Trophoblast cell (in vitro differentiated cells and primary cell): ENCODE measurements around the gene CINP.
"Not testable (repeated sequence)": the region's sequence is repeated elsewhere in the genome, so short reads cannot be mapped to it uniquely, and the experiment has no call there.

Experiments used
- DNase-seq, 2 donors: peaks; one replicate each; pipeline ENCODE4 v3.0.0-alpha.2; 2016
- H2AFZ ChIP-seq: 2 replicates; pipeline ENCODE4 v1.6.1; 2013; ENCODE audit warnings: low read length, moderate library complexity, mild to moderate bottlenecking; ENCODE audit not compliant: insufficient read depth, poor library complexity
- H2AK5ac ChIP-seq: 2 replicates; pipeline ENCODE4 v1.6.1; 2013; ENCODE audit warnings: mild to moderate bottlenecking, low read length
- H2BK120ac ChIP-seq: 2 replicates; pipeline ENCODE4 v1.6.1; 2013; ENCODE audit warnings: low read length, mild to moderate bottlenecking, moderate library complexity; ENCODE audit not compliant: insufficient read depth, poor library complexity
- H2BK12ac ChIP-seq: 2 replicates; pipeline ENCODE4 v1.6.1; 2013; ENCODE audit warnings: mild to moderate bottlenecking, low read length, moderate library complexity
- H2BK5ac ChIP-seq: 2 replicates; pipeline ENCODE4 v1.6.1; 2013; ENCODE audit warnings: low read length, low read depth, moderate library complexity, mild to moderate bottlenecking; ENCODE audit not compliant: poor library complexity
- H3K14ac ChIP-seq: 2 replicates; pipeline ENCODE4 v1.6.1; 2013; ENCODE audit warnings: mild to moderate bottlenecking, low read length
- H3K18ac ChIP-seq: 2 replicates; pipeline ENCODE4 v1.6.1; 2013; ENCODE audit warnings: mild to moderate bottlenecking, low read length
- H3K23ac ChIP-seq: 2 replicates; pipeline ENCODE4 v1.6.1; 2013; ENCODE audit warnings: low read length
- H3K27ac ChIP-seq: 2 replicates; pipeline ENCODE4 v1.5.1; 2013; ENCODE audit warnings: low read depth, mild to moderate bottlenecking, inconsistent platforms, low read length, moderate library complexity
- H3K27me3 ChIP-seq: 2 replicates; pipeline ENCODE4 v1.6.1; 2013; ENCODE audit warnings: inconsistent platforms, mild to moderate bottlenecking, low read length, moderate library complexity; ENCODE audit not compliant: insufficient read depth
- H3K36me3 ChIP-seq, 2 experiments: 1 replicate in 1 of 2; 2 replicates in 1 of 2; pipeline ENCODE4 v1.6.1; 2013; ENCODE audit warnings: low read length in 2 of 2, mild to moderate bottlenecking in 2 of 2, moderate library complexity in 1 of 2; ENCODE audit not compliant: insufficient read depth in 2 of 2, control insufficient read depth in 1 of 2
- H3K4ac ChIP-seq: 2 replicates; pipeline ENCODE4 v1.6.1; 2013; ENCODE audit warnings: low read depth, mild to moderate bottlenecking, low read length, moderate library complexity
- H3K4me1 ChIP-seq, 2 experiments: 1 replicate in 1 of 2; 2 replicates in 1 of 2; pipeline ENCODE4 v1.6.1; 2013; ENCODE audit warnings: low read length in 2 of 2, mild to moderate bottlenecking in 2 of 2, moderate library complexity in 1 of 2; ENCODE audit not compliant: insufficient read depth in 2 of 2, control insufficient read depth in 1 of 2
- H3K4me2 ChIP-seq: 2 replicates; pipeline ENCODE4 v1.6.1; 2013; ENCODE audit warnings: inconsistent platforms, mild to moderate bottlenecking, low read length, moderate library complexity
- H3K4me3 ChIP-seq: 2 replicates; pipeline ENCODE4 v1.5.1; 2013; ENCODE audit warnings: mild to moderate bottlenecking, low read depth, low read length, inconsistent platforms
- H3K79me1 ChIP-seq: one replicate; pipeline ENCODE4 v1.6.1; 2013; ENCODE audit warnings: low read length
- H3K79me2 ChIP-seq: 2 replicates; pipeline ENCODE4 v1.6.1; 2013; ENCODE audit warnings: low read length, mild to moderate bottlenecking; ENCODE audit not compliant: control insufficient read depth, insufficient read depth, poor library complexity
- H3K9ac ChIP-seq: 2 replicates; pipeline ENCODE4 v1.6.1; 2013; ENCODE audit warnings: mild to moderate bottlenecking, low read length
- H3K9me3 ChIP-seq: 2 replicates; pipeline ENCODE4 v1.6.1; 2013; ENCODE audit warnings: low read depth, mild to moderate bottlenecking, control low read depth, inconsistent platforms, low read length; ENCODE audit not compliant: insufficient read depth
- H4K12ac ChIP-seq: 2 replicates; pipeline ENCODE4 v1.6.1; 2013; ENCODE audit warnings: low read depth, mild to moderate bottlenecking, low read length, moderate library complexity
- H4K8ac ChIP-seq: 2 replicates; pipeline ENCODE4 v1.6.1; 2013; ENCODE audit warnings: low read depth, mild to moderate bottlenecking, low read length, moderate library complexity
- H4K91ac ChIP-seq: one replicate; pipeline ENCODE4 v1.6.1; 2013; ENCODE audit warnings: low read depth, mild to moderate bottlenecking, low read length, moderate library complexity
- WGBS: extraction: QIAGEN DNeasy Blood & Tissue Kit; methylation state at CpG from one replicate; pipeline ENCODE4 v1.1.7; 2013; ENCODE audit warnings: missing lambda C conversion rate; ENCODE audit not compliant: insufficient read length, insufficient coverage; ENCODE audit errors: extremely low coverage; 5-methylcytosine and 5-hydroxymethylcytosine counted together

CINP gene

DNA sequence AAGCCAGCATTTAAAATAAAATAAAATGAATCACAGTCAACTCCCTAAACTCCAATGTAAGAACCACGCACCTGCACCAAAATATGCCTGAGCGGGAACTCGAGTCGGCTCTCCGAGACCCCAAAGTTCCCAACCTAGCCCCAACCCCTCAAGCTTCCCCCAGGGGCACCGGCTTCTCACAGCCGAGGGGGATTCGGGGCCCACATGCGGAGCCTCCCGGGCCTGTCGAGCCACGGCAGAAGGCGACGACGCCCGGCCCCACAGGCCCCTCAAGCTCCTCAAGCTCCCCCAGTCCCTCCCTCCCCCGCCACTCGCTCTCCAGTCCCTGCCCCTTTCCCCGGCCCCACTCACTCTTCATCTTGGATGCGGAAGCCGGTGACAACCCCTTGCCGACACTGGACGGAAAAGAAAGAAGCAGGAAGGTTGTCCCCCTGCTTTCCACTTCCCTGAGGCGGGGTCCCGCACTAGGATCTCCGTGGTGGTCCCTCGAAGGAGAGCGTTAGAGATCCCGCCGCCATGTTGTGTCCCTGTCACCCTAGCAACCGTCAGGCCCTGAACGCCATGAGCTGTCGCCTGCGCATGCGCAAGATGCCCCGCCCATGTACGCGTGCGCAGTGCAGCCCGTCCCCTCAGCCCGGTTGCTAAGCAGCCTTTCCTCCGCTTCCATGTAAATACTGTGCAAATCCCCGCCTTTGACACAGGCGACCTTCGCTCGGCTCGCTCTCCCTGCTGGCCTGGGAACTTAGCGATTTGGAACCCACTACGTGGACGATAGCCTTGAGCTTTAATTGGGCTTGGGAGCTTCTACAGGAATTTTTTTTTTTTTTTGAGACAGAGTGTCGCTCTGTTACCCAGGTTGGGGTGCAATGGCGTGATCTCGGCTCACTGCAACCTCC, 57.8 kb downstream of the CINP start, which contains the start of gene MOK:
Gene MOK (minus strand): TSS at position 554 of the 896 bp plus-strand sequence. CDS start 196 bp downstream, at position 358.
- DNase-seq = peak; percentile 99 to 100
- Histone ChIP-seq H3K4me2 (peak within 1 kb of the TSS; percentile 93), H4K8ac (no peak within 1 kb of the TSS), H3K36me3 (no peaks in the 10 kb centered on the region), H3K4ac (no peak within 1 kb of the TSS), H3K27me3 (no peaks in the 10 kb centered on the region), H3K9me3 (no peaks in the 10 kb centered on the region), H2AK5ac (no peak within 1 kb of the TSS), H4K91ac (no peak within 1 kb of the TSS), H3K14ac (no peak within 1 kb of the TSS), H3K18ac (no peak within 1 kb of the TSS), H3K9ac (peak within 1 kb of the TSS; percentile 4), H2BK120ac (no peak within 1 kb of the TSS), H2AFZ (peak within 1 kb of the TSS; percentile 74), H2BK12ac (no peak within 1 kb of the TSS), H3K79me2 (no peaks in the 10 kb centered on the region), H2BK5ac (no peak within 1 kb of the TSS), H3K4me3 (peak within 1 kb of the TSS; percentile 84), H3K27ac (no peak within 1 kb of the TSS), H3K4me1 (no peaks in the 10 kb centered on the region), H4K12ac (no peak within 1 kb of the TSS), H3K79me1 (no peaks in the 10 kb centered on the region), H3K23ac (no peak within 1 kb of the TSS)
- no CpG with 5 or more reads among the region's 53 CpGs for WGBS

DNA sequence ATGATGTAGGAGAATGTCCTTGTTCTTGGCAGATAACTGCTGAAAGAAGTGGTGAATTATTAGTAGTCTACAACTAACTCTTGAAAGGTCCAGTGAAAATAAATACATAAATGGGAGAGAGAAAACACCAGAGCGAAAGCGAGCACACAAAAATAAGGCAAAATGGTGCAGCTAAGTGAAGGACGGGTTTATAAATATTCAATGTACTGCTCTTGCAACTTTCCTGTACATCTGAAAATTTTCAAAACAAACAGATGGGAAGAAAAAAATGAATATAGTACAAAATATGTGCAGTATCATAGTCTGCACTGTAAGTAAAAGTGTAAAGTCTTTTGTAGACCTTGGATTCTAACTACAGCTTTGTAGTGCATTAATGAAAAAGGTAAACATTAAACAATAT, 59.0 kb downstream of the CINP start:
- Histone ChIP-seq H3K79me1 (no peaks in the 10 kb centered on the region), H3K4me3 (no peak overlapping the region), H3K36me3 (no peaks in the 10 kb centered on the region), H2AK5ac (no peak overlapping the region), H3K9ac (no peak overlapping the region), H3K9me3 (no peaks in the 10 kb centered on the region), H4K8ac (no peak overlapping the region), H3K18ac (no peak overlapping the region), H3K27me3 (no peaks in the 10 kb centered on the region), H2BK5ac (no peak overlapping the region), H3K4ac (no peak overlapping the region), H2AFZ (no peak overlapping the region), H3K4me1 (no peaks in the 10 kb centered on the region), H3K4me2 (no peak overlapping the region), H3K14ac (no peak overlapping the region), H3K79me2 (no peaks in the 10 kb centered on the region), H2BK120ac (no peak overlapping the region), H4K12ac (no peak overlapping the region), H3K27ac (no peak overlapping the region), H2BK12ac (no peak overlapping the region), H3K23ac (no peak overlapping the region), H4K91ac (no peak overlapping the region)
- DNase-seq = no peak
- no CpG with 5 or more reads among the region's 3 CpGs for WGBS

DNA sequence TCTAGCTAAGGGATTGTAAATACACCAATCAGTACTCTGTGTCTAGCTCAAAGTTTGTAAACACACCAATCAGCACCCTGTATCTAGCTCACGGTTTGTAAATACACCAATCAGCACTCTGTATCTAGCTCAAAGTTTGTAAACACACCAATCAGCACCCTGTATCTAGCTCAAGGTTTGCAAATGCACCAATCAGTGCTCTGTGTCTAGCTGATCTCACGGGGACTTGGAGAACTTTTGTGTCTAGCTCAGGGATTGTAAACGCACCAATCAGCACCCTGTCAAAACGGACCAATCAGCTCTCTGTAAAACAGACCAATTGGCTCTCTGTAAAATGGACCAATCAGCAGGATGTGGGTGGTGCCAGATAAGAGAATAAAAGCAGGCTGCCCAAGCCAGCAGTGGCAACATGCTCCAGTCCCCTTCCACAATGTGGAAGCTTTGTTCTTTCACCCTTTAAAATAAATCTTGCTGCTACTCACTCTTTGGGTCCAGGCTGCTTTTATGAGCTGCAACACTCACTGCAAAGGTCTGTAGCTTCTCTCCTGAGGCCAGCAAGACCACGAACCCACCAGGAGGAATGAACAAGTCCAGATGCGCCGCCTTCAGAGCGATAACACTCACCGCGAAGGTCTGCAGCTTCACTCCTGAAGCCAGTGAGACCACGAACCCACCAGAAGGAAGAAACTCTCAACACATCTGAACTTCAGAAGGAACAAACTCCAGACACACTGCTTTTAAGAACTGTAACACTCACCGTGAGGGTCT, 64.2 kb downstream of the CINP start:
- H4K12ac ChIP-seq, H2AK5ac ChIP-seq, H3K79me1 ChIP-seq, H2BK12ac ChIP-seq, H3K4ac ChIP-seq, DNase-seq, H3K14ac ChIP-seq, H2BK120ac ChIP-seq, H3K23ac ChIP-seq, H3K9ac ChIP-seq, H3K36me3 ChIP-seq, H3K4me1 ChIP-seq, H4K8ac ChIP-seq, H2AFZ ChIP-seq, H3K18ac ChIP-seq, H4K91ac ChIP-seq, H3K79me2 ChIP-seq, H3K27me3 ChIP-seq, H3K4me3 ChIP-seq, H3K4me2 ChIP-seq, H3K9me3 ChIP-seq, H2BK5ac ChIP-seq, H3K27ac ChIP-seq: not testable (repeated sequence)
- no CpG with 5 or more reads among the region's 12 CpGs for WGBS
